Heart right ventricle (tissue), 16 donors: ENCODE measurements around the gene PTPRM. TPM values are rescaled to one million over a fixed set of nuclear protein-coding genes. Genes with fewer than 3 reads are reported as not detected.
A peak's percentile ranks its signal among the peaks of the same experiment; 100 is the strongest.

Source experiments
- ATAC-seq, 8 donors: fragments of 200-7000 bp; cut with Tn5 transposase; one replicate each; pipeline ENCODE4 v1.9.1; 2020; ENCODE audit warnings: mild to moderate bottlenecking in 8 of 8, moderate library complexity in 8 of 8, moderate number of reproducible peaks in 1 of 8
- DNase-seq, 2 donors: peaks; one replicate each; pipeline ENCODE4 v3.0.0-alpha.2; 2020
- H3K27ac ChIP-seq, 10 donors: fragments of 200-600 bp; sonication (generic) in 2 of 10; one replicate each; pipeline versions ENCODE4 v1.5.0 to v1.8.0; 2020 to 2022; ENCODE audit warnings: mild to moderate bottlenecking in 3 of 10
- H3K27me3 ChIP-seq, 7 donors: fragments of 200-600 bp; one replicate each; pipeline ENCODE4 v1.8.0; 2021 to 2022; ENCODE audit warnings: mild to moderate bottlenecking in 2 of 7
- H3K36me3 ChIP-seq, 9 donors: fragments of 200-600 bp; sonication (generic) in 1 of 9; one replicate each; pipeline versions ENCODE4 v1.5.0 to v1.8.0; 2020 to 2022; ENCODE audit warnings: mild to moderate bottlenecking in 2 of 9
- H3K4me1 ChIP-seq, 9 donors: fragments of 200-600 bp; sonication (generic) in 1 of 9; one replicate each; pipeline versions ENCODE4 v1.5.0 to v1.8.0; 2020 to 2022; ENCODE audit warnings: mild to moderate bottlenecking in 4 of 9
- H3K4me3 ChIP-seq, 10 donors: fragments of 200-600 bp; sonication (generic) in 2 of 10; one replicate each; pipeline versions ENCODE4 v1.5.0 to v1.8.0; 2020 to 2022; ENCODE audit warnings: mild to moderate bottlenecking in 7 of 10, moderate library complexity in 2 of 10
- H3K9me3 ChIP-seq, 11 donors: fragments of 200-600 bp in 10 of 11; sonication (generic) in 2 of 11; one replicate each; pipeline versions ENCODE4 v1.5.0 to v1.8.0; 2013 to 2022; ENCODE audit warnings: mild to moderate bottlenecking in 2 of 11, control low read depth in 1 of 11, moderate library complexity in 1 of 11
- CTCF ChIP-seq, 9 donors: fragments of 200-600 bp; sonication (generic) in 2 of 9; IDR thresholded peaks; one replicate each; pipeline versions ENCODE4 v1.5.0 to v1.8.0; 2021 to 2022; ENCODE audit warnings: antibody characterized with exemption in 9 of 9, mild to moderate bottlenecking in 5 of 9, moderate library complexity in 1 of 9
- WGBS, 2 donors: extraction: QIAGEN DNeasy Blood & Tissue Kit; methylation state at CpG; one replicate each; pipeline ENCODE4 v1.1.7; 2013; ENCODE audit warnings: inconsistent platforms in 1 of 2; 5-methylcytosine and 5-hydroxymethylcytosine counted together
- intact Hi-C, 10 donors: fragments of 100-400 bp; cut with DNase I; formaldehyde crosslinking; loops; one replicate each; pipeline versions ENCODE4 v1.11.1 to v1.14.2; 2022
- polyA plus RNA-seq, 2 donors: library from polyadenylated mRNA; stranded (reverse); fragments of 200-250 nt; gene quantifications; one replicate each; pipeline ENCODE4 v1.2.3, GENCODE V29; 2013
- total RNA-seq, 10 donors: library from RNA; stranded (reverse); fragmentation: NEBNext Ultra II Directional in 3 of 10; extraction: Animal tissue kit (Norgen Biotek cat#: 25700) in 3 of 10; gene quantifications; one replicate each; pipeline versions ENCODE4 v1.2.1 to v1.2.4, GENCODE V29; 2021 to 2023
- donor health status: Arrhythmogenic right ventricular cardiomyopathy.
- donor health status: ischemic (EF 13 %, LVEDD 7.1; RV severe dilation, severe dysfunction).
- donor health status: healthy with polysubstance abuse.
- donor health status: DM: no; HTN: yes; CAD: no.
- donor health status: DM: no; HTN: no; CAD: no.
- donor health status: ischemic (EF 25% LVEDD 6.9; RV normal size, moderate dysfunction).
- donor health status: ischemic (EF 25% LVEDD 5.7; RV mildly dilated, moderate dysfunction).
- donor health status: healthy.
- donor health status: DM: yes; HTN: yes; CAD: no.
- donor health status: Ischemic cardiomyopathy.
- donor health status: ischemic (EF 35%, LVEDD 5.7; RV mildly dilated, moderate dysfunction).
- donor health status: nonischemic (EF 11% LVEDD 7.7; RV severe dilation, severe dysfunction).
- donor health status: DM: yes; HTN: yes; CAD: no.
- donor health status: PGD.
- donor health status: ischemic (EF 29% LVEDD 5.4; RV normal size, mild dysfunction).
- donor health status: nonischemic (EF 23%, LVEDD 6.1; RV moderate dilation, normal function).

The PTPRM gene
- total and polyA plus RNA-seq, 12 donors, result 81.7 to 170 (median 132) TPM

GRCh38 chr18:8212896-8213780 lies 646.0 kb downstream of the PTPRM start:
- Histone ChIP-seq H3K4me3 (no peak overlapping the region), H3K36me3 (peaks cover 0 to 16% (median 0%) of the 10 kb centered on the region in 9 donors), H3K27ac (peak overlapping the region in 5 of 10 donors; percentile 4 to 20 (median 9)), H3K27me3 (no peaks in the 10 kb centered on the region), H3K4me1 (peaks cover 0 to 12% (median 4%) of the 10 kb centered on the region in 9 donors), H3K9me3 (no peaks in the 10 kb centered on the region)
- ATAC-seq (peak in 6 of 8 donors; percentile 38 to 72 (median 65)), DNase-seq (no peak)
- 40 to 55% methylated on average over 8 of the region's 8 CpGs for WGBS, 2 donors
- TF ChIP-seq CTCF (IDR thresholded peaks at IDR 0.05), result no peak
- intact Hi-C loops, result no loop called here

DNA sequence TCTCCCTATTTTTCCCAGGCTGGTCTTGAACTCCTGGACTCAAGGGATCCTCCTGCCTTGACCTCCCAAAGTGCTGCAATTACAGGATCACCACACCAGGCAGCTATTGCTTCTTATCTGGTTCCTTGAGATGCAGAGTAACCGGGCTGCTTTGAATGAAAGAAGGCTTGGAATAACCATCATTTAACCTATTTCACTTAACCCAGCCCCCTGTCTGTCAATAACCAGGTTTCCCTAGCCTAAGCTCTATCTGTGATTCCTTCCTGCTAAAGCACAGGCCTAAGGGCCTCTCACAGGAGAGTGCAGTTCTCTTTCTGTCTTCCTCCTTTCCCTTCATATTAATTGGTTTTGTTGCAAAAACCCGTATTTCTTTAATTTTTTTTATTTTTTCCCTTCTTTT lies 648.6 kb downstream of the PTPRM start:
- ATAC-seq, result no peak

GRCh38 chr18:8217051-8217564 lies 650.0 kb downstream of the PTPRM start:
- DNase-seq (no peak), ATAC-seq (no peak)
- intact Hi-C loops, result no loop called here
- no peak overlapping the region for H3K4me3 ChIP-seq
- H3K4me1 ChIP-seq, result peaks cover 0 to 20% (median 6%) of the 10 kb centered on the region in 9 donors
- H3K27ac ChIP-seq, result no peak overlapping the region
- peaks cover 0 to 16% (median 0%) of the 10 kb centered on the region in 9 donors for H3K36me3 ChIP-seq
- H3K9me3 ChIP-seq, result no peaks in the 10 kb centered on the region
- no peak for TF ChIP-seq CTCF (IDR thresholded peaks at IDR 0.05)
- H3K27me3 ChIP-seq, result no peaks in the 10 kb centered on the region
- 79 to 85% methylated on average over 8 of the region's 8 CpGs for WGBS, 2 donors

More for the DNA sequence above, 648.6 kb downstream of the PTPRM start:
- Histone ChIP-seq H3K4me3 (no peak overlapping the region), H3K27me3 (no peaks in the 10 kb centered on the region), H3K4me1 (peaks cover 0 to 20% (median 6%) of the 10 kb centered on the region in 9 donors), H3K27ac (no peak overlapping the region), H3K9me3 (no peaks in the 10 kb centered on the region), H3K36me3 (peaks cover 0 to 16% (median 0%) of the 10 kb centered on the region in 9 donors)
- 85 to 88% methylated on average over 2 of the region's 2 CpGs for WGBS, 2 donors
- TF ChIP-seq CTCF (IDR thresholded peaks at IDR 0.05), result no peak
- intact Hi-C loops, result no loop called here
- no peak for DNase-seq

DNA sequence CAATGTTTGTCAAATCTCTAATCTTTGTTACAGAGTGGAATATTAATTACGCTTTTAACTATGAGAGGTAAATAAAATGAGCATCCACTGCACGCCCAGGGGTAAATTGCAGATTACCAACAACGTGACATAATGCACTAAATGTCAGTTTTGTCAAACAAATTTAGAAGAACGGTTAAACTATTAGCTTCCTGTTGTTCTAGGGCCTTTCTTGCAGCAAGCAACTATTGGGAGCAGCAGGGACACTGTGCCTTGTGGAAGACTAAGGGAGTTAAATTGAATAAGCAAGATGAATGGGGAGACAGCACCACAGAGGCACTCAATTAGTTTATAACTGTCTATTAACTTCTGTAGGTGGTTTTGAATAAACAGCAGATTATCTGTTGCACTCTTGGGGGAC lies 651.1 kb downstream of the PTPRM start:
- 93 to 94% methylated on average over 4 of the region's 4 CpGs for WGBS, 2 donors
- H3K27me3 ChIP-seq, result no peaks in the 10 kb centered on the region
- intact Hi-C loops, result no loop called here
- no peak overlapping the region for H3K4me3 ChIP-seq
- TF ChIP-seq CTCF (IDR thresholded peaks at IDR 0.05), result no peak
- peaks cover 0 to 14% (median 0%) of the 10 kb centered on the region in 9 donors for H3K36me3 ChIP-seq
- no peak overlapping the region for H3K27ac ChIP-seq
- peaks cover 0 to 12% (median 3%) of the 10 kb centered on the region in 9 donors for H3K4me1 ChIP-seq
- no peaks in the 10 kb centered on the region for H3K9me3 ChIP-seq
- no peak for ATAC-seq
- no peak for DNase-seq
